ENCODE results near the gene MEF2B.
"Not testable (repeated sequence)": the region's sequence is repeated elsewhere in the genome, so short reads cannot be mapped to it uniquely, and the experiment has no call there.

Gene MEF2B

GRCh38 chr19:19126102-19126501 is 44.0 kb downstream of the MEF2B start:
- no peak for DNase-seq (ENCODE audit: low read depth)

- no peak for DNase-seq (ENCODE audit: low read depth)
These were observed 46.7 kb downstream of the MEF2B start for GRCh38 chr19:19123386-19123785.

- DNase-seq (ENCODE audit: low read depth), result no peak
These were observed 47.2 kb downstream of the MEF2B start for GRCh38 chr19:19122902-19123301.

GRCh38 chr19:19121371-19121770 is 48.7 kb downstream of the MEF2B start:
- DNase-seq (ENCODE audit: low read depth), result no peak

- no peak for DNase-seq (ENCODE audit: low read depth)
These were observed 49.5 kb downstream of the MEF2B start for GRCh38 chr19:19120308-19121231.

- DNase-seq (ENCODE audit: low read depth), result no peak
These were observed 50.5 kb downstream of the MEF2B start for GRCh38 chr19:19119325-19120237.

GRCh38 chr19:19115954-19116353 is 54.1 kb downstream of the MEF2B start:
- DNase-seq (ENCODE audit: low read depth), result no peak

- DNase-seq (ENCODE audit: low read depth), result no peak
These were observed 56.9 kb downstream of the MEF2B start for GRCh38 chr19:19113040-19113626.

- no peak for DNase-seq (ENCODE audit: low read depth)
These were observed 58.0 kb downstream of the MEF2B start for GRCh38 chr19:19111967-19112580.

GRCh38 chr19:19111136-19111835 is 58.8 kb downstream of the MEF2B start:
- no peak for DNase-seq (ENCODE audit: low read depth)

- DNase-seq (ENCODE audit: low read depth), result no peak
These were observed 59.5 kb downstream of the MEF2B start for GRCh38 chr19:19110410-19111135.

GRCh38 chr19:19109601-19110000 is 60.5 kb downstream of the MEF2B start:
- DNase-seq (ENCODE audit: low read depth), result no peak

GRCh38 chr19:19107654-19108053 is 62.4 kb downstream of the MEF2B start:
- no peak for DNase-seq (ENCODE audit: low read depth)

GRCh38 chr19:19106938-19107337 is 63.1 kb downstream of the MEF2B start:
- DNase-seq (ENCODE audit: low read depth), result not testable (repeated sequence)

- no peak for DNase-seq (ENCODE audit: low read depth)
These were observed 64.0 kb downstream of the MEF2B start for GRCh38 chr19:19106056-19106551.

- DNase-seq (ENCODE audit: low read depth), result no peak
These were observed 64.6 kb downstream of the MEF2B start for GRCh38 chr19:19105365-19106055.

- DNase-seq (ENCODE audit: low read depth), result no peak
These were observed 66.9 kb downstream of the MEF2B start for GRCh38 chr19:19103167-19103566.

- not testable (repeated sequence) for DNase-seq (ENCODE audit: low read depth)
These were observed 67.5 kb downstream of the MEF2B start for GRCh38 chr19:19102566-19102965.

- DNase-seq (ENCODE audit: low read depth), result no peak
These were observed 68.5 kb downstream of the MEF2B start for GRCh38 chr19:19101540-19101939.

Measured in GM04504 (cell line).